Ovary (tissue), 3 donors: ENCODE measurements around the gene FNBP1L.

Experiments
- CTCF ChIP-seq, 3 donors: fragments of 450-650 bp in 2 of 3; fragments of 200-600 bp in 1 of 3; IDR thresholded peaks; one replicate each; pipeline versions ENCODE4 v1.5.1 to v1.8.0; 2016 to 2022; ENCODE audit warnings: antibody characterized with exemption in 3 of 3, mild to moderate bottlenecking in 1 of 3
- EP300 ChIP-seq: sonication (generic); formaldehyde crosslinking; IDR thresholded peaks from one replicate; pipeline ENCODE4 v1.6.1; 2017; ENCODE audit warnings: antibody characterized with exemption
- POLR2A ChIP-seq: fragments of 450-650 bp; IDR thresholded peaks from one replicate; pipeline ENCODE4 v1.6.1; 2017; ENCODE audit warnings: antibody characterized with exemption, mild to moderate bottlenecking, moderate library complexity
- donor health status: DM: no; HTN: no; CAD: no.

- no peak for TF ChIP-seq CTCF (IDR thresholded peaks at IDR 0.05)
- TF ChIP-seq POLR2A, result no peak
- no peak for TF ChIP-seq EP300
Observed at GRCh38 chr1:93602101-93602500, 154.2 kb downstream of the FNBP1L start.
